ENCODE results near the gene TTC6. TPM values are rescaled to one million over a fixed set of nuclear protein-coding genes. Genes with fewer than 3 reads are reported as not detected.

The TTC6 gene
- total RNA-seq (2013; cell fraction: nucleolus; rRNA removed) = not detected in 2 replicates
- not detected in 2 replicates for total RNA-seq (2014; rRNA removed)
- not detected in 2 replicates for total RNA-seq (2014; rRNA removed; fragmentation: Illumina TruSeq; extraction: Trizol)
- not detected in 2 replicates for total RNA-seq (2021)
- not detected for polyA plus RNA-seq (2011; ENCODE audit: low read depth)
- not detected in 2 replicates for polyA plus RNA-seq (2011; rRNA removed)
- polyA plus RNA-seq (2011; cell fraction: cytosol; rRNA removed) = not detected in 2 replicates
- polyA plus RNA-seq (2011; cell fraction: nucleus; rRNA removed) = not detected in 2 replicates
- not detected in 2 replicates for polyA plus RNA-seq (2012)
- not detected in 2 replicates for polyA plus RNA-seq (2014; fragmentation: Illumina TruSeq; extraction: Trizol)
- not detected for polyA plus RNA-seq (2014; fragmentation: Nextera tagmentation; extraction: Ambion mirVana)
- polyA plus RNA-seq (2014; rRNA removed) = not detected in 2 replicates
- polyA plus RNA-seq (2016; fragmentation: Nextera tagmentation; extraction: Ambion mirVana) = not detected
- polyA minus RNA-seq (2011; rRNA and poly(A)+ RNA removed) = not detected in 2 replicates
- polyA minus RNA-seq (2011; cell fraction: cytosol; rRNA and poly(A)+ RNA removed) = not detected in 2 replicates
- not detected in 2 replicates for polyA minus RNA-seq (2011; cell fraction: nucleus; rRNA and poly(A)+ RNA removed)
- Bru-seq, nascent RNA = percentile 10 among the genes with signal in this experiment
- BruChase-seq, experiment 1, labeled RNA remaining after a 6-hour chase = percentile 7 among the genes with signal in this experiment
- BruChase-seq, experiment 2, labeled RNA remaining after a 2-hour chase = percentile 14 among the genes with signal in this experiment
- long read RNA-seq, experiment 1 = 0 reads
- long read RNA-seq, experiment 2, partial matches to known transcripts = 0 of 3 reads
- long read RNA-seq, experiment 2, other reads (novel, unspliced or antisense) = 3 of 3 reads

GRCh38 chr14:37594971-37595808, at the start of gene TTC6, which contains the start of gene FOXA1:
TSS of gene TTC6 (plus strand) at chr14:37595629. CDS start at chr14:37622065, 26,436 bp downstream.
TSS of gene FOXA1 (minus strand) at chr14:37595249. CDS start at chr14:37594972, 277 bp downstream.
- BruUV-seq (replicated peaks) = no TSS peak
- WGBS (ENCODE audit: insufficient coverage, insufficient replicate concordance, low lambda C conversion rate, missing lambda C conversion rate) = 47% methylated on average over 36 of the region's 92 CpGs
- no peaks in the 10 kb centered on the region for H3K4me1 ChIP-seq (ENCODE audit: control insufficient read depth, insufficient read depth, low read length)
- no peak within 1 kb of the TSS for H3K27ac ChIP-seq (ENCODE audit: control insufficient read depth, insufficient read depth)
- no peaks in the 10 kb centered on the region; a peak in 1 of 4 replicates for H3K27me3 ChIP-seq (replicated peaks in 1 of 2; ENCODE audit: control insufficient read depth in 2 of 2, insufficient read depth in 2 of 2, low read length in 1 of 2)
- no peaks in the 10 kb centered on the region; the same call in 2 of the 3 replicates for H3K9me3 ChIP-seq (replicated peaks; ENCODE audit: control insufficient read depth, insufficient read depth, low read length)
- DNase-seq (ENCODE audit: low read depth, low spot score) = no peak
- ATAC-seq = no peak
- ChIA-PET SMC1A (ENCODE audit: uncharacterized antibody, unreplicated experiment) (no interaction called here), POLR2A (no interaction called here), CTCF (no interaction called here), RAD21 (ENCODE audit: unreplicated experiment) (no interaction called here)
- no peak for TF ChIP-seq ATF3 (IDR thresholded peaks at IDR 0.05; ENCODE audit: borderline replicate concordance, extremely low read depth, low read depth, low read length)
- no peak for TF ChIP-seq RAD51 (IDR thresholded peaks at IDR 0.05)
- TF ChIP-seq BACH1 (IDR thresholded peaks at IDR 0.05; ENCODE audit: borderline replicate concordance) = no peak
- no peak for TF ChIP-seq NR2C2 (IDR thresholded peaks at IDR 0.05; ENCODE audit: borderline replicate concordance, control insufficient read depth, insufficient read length, low read depth)
- no peaks in the 10 kb centered on the region for H3K79me2 ChIP-seq (ENCODE audit: control insufficient read depth, insufficient read depth, low read length)
- H3K4me3 ChIP-seq = no peak within 1 kb of the TSS
- no peaks in the 10 kb centered on the region for H4K20me1 ChIP-seq (ENCODE audit: control insufficient read depth, insufficient read depth)
- no peak within 1 kb of the TSS for H2AFZ ChIP-seq (ENCODE audit: control insufficient read depth, low read depth, low read length)
- H3K4me2 ChIP-seq (ENCODE audit: control insufficient read depth, insufficient read depth) = no peak within 1 kb of the TSS
- in situ Hi-C loops (cut with MboI) (no loop called here), intact Hi-C loops (cut with micrococcal nuclease; ENCODE audit: unreplicated experiment) (no loop called here)
- H3K36me3 ChIP-seq (ENCODE audit: control insufficient read depth in 2 of 2, insufficient read depth in 2 of 2, low read length in 1 of 2) = no peaks in the 10 kb centered on the region
- no peak within 1 kb of the TSS for H3K9ac ChIP-seq (ENCODE audit: control insufficient read depth, insufficient read depth, low read length)
- no peak for FAIRE-seq

Measured in GM12878 (cell line).